Activated CD4-positive, alpha-beta T cell treated with anti-CD3 and anti-CD28 coated beads for 36 hours (primary cell): ENCODE data around the gene ATP5ME. TPM values are rescaled to one million over a fixed set of nuclear protein-coding genes. Genes with fewer than 3 reads are reported as not detected.

Experiments
- ATAC-seq: fragments of 200-7000 bp; cut with Tn5 transposase; one replicate; pipeline ENCODE4 v1.10.0; 2021; ENCODE audit warnings: mild to moderate bottlenecking, moderate library complexity
- CTCF ChIA-PET: fragments of 350-600 bp; sonication (Branson Sonifier 250); formaldehyde crosslinking; loops from one replicate; lab custom pipeline; 2021; ENCODE audit warnings: antibody characterized with exemption; lab: Charles Lee
- POLR2A ChIA-PET: fragments of 350-600 bp; sonication (Branson Sonifier 250); formaldehyde crosslinking; loops from one replicate; lab custom pipeline; 2021; ENCODE audit warnings: antibody characterized with exemption, inconsistent platforms; lab: Charles Lee
- DNase-seq: peaks from one replicate; pipeline ENCODE4 v3.0.0-alpha.2; 2020
- H3K27ac Mint-ChIP-seq: one replicate; pipeline ENCODE4 v1.8.0; 2021; ENCODE audit warnings: mixed read lengths
- H3K27me3 Mint-ChIP-seq: one replicate; pipeline ENCODE4 v1.8.0; 2021; ENCODE audit warnings: mixed read lengths
- H3K36me3 Mint-ChIP-seq: one replicate; pipeline ENCODE4 v1.8.0; 2021; ENCODE audit warnings: low read depth, mixed read lengths
- H3K4me1 Mint-ChIP-seq: one replicate; pipeline ENCODE4 v1.8.0; 2021; ENCODE audit warnings: mixed read lengths
- H3K4me3 Mint-ChIP-seq: one replicate; pipeline ENCODE4 v1.8.0; 2021; ENCODE audit warnings: mild to moderate bottlenecking, moderate library complexity, mixed read lengths
- H3K9me3 Mint-ChIP-seq: one replicate; pipeline ENCODE4 v1.8.0; 2021; ENCODE audit warnings: low read depth, mixed read lengths
- intact Hi-C, 2 experiments: fragments of 100-400 bp; cut with DNase I in 1 of 2; cut with micrococcal nuclease in 1 of 2; formaldehyde crosslinking; loops; one replicate each; pipeline versions ENCODE4 v1.14.2 to v1.15.1; 2022 to 2024; cut with DNase I, micrococcal nuclease
- total RNA-seq, 2 experiments: library from RNA; stranded (reverse); gene quantifications; one replicate each; pipeline ENCODE4 v1.2.3, GENCODE V29; 2021

Gene ATP5ME
- total RNA-seq, 2 experiments from 2014 or later = 147 to 210 TPM

GRCh38 chr4:628821-629635 lies 45.0 kb downstream of the ATP5ME start:
- peaks cover 8% of the 10 kb centered on the region for H3K9me3 Mint-ChIP-seq
- no peak overlapping the region for H3K4me3 Mint-ChIP-seq
- peaks cover 2% of the 10 kb centered on the region for H3K27me3 Mint-ChIP-seq
- ATAC-seq (no peak), DNase-seq (no peak)
- no peaks in the 10 kb centered on the region for H3K36me3 Mint-ChIP-seq
- no peak overlapping the region for H3K27ac Mint-ChIP-seq
- intact Hi-C loops = no loop called here
- ChIA-PET CTCF (no interaction called here), POLR2A (no interaction called here)
- no peaks in the 10 kb centered on the region for H3K4me1 Mint-ChIP-seq

- Mint-ChIP-seq H3K27ac (no peak overlapping the region), H3K4me3 (no peak overlapping the region), H3K36me3 (no peaks in the 10 kb centered on the region), H3K27me3 (peaks cover 2% of the 10 kb centered on the region), H3K9me3 (peaks cover 8% of the 10 kb centered on the region), H3K4me1 (no peaks in the 10 kb centered on the region)
- intact Hi-C loops = no loop called here
- DNase-seq (no peak), ATAC-seq (no peak)
- ChIA-PET POLR2A (no interaction called here), CTCF (no interaction called here)
Measured at GRCh38 chr4:628311-628741, 45.8 kb downstream of the ATP5ME start.

GRCh38 chr4:627347-628125 lies 46.5 kb downstream of the ATP5ME start:
- peaks cover 5% of the 10 kb centered on the region for H3K9me3 Mint-ChIP-seq
- POLR2A ChIA-PET = no interaction called here

DNA sequence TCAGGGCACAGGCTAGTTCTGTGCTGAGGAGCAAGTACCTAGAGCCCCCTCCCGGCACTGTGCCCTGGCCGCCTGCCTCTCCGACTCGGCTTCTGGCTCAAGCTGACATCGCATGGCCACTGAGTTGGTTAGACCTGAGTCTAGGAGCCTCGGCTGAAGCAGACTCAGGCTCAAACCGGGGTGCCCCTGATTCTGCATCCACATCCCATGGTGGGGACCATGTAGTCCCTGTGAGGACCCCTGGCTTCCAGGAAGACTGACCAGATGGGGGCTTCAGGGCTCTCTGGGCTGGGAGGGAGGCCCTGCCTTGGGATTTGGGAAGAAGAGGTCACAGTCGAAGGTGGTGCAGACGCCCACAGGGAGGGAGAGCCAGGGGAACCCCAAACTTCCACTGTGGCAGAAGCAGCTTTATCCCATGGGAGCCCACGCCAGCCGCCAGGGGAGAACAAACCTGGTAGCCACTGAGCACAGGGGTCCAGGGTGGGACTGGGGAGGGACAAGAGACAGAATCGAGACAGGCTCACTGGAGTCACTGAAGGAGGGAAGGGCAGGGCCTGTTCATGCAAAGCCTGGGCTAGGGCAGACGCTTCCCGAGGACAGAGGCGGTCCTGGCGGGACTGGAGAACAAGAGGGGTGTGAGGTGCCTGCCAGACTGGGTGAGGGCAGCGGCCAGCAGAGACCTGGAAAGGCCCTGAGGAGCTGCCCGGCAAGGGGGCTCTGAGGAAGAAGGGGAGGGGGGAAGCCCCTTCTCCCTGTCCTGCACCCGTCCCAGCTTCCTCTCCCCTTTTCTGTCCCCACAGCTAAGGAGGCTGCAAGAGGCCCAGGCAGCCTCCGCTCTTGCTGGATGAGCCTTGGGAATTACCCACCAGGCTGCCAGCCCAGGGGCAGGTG lies 47.6 kb downstream of the ATP5ME start:
- no peak for ATAC-seq
- H3K36me3 Mint-ChIP-seq = no peaks in the 10 kb centered on the region

More at GRCh38 chr4:627347-628125, 46.5 kb downstream of the ATP5ME start:
- no peaks in the 10 kb centered on the region for H3K36me3 Mint-ChIP-seq
- ATAC-seq (no peak), DNase-seq (no peak)
- H3K4me1 Mint-ChIP-seq = no peaks in the 10 kb centered on the region
- peaks cover 2% of the 10 kb centered on the region for H3K27me3 Mint-ChIP-seq
- H3K27ac Mint-ChIP-seq = no peak overlapping the region
- CTCF ChIA-PET = no interaction called here
- intact Hi-C loops = no loop called here
- no peak overlapping the region for H3K4me3 Mint-ChIP-seq

GRCh38 chr4:625631-626161 lies 48.4 kb downstream of the ATP5ME start:
- ChIA-PET CTCF (no interaction called here), POLR2A (interaction anchor here (0.6 kb wide), 1 partner anchor 17 kb away, joined by 6 read pairs; no protein-coding TSS in a partner anchor)
- Mint-ChIP-seq H3K4me3 (no peak overlapping the region), H3K4me1 (no peaks in the 10 kb centered on the region), H3K27me3 (peaks cover 2% of the 10 kb centered on the region), H3K27ac (no peak overlapping the region), H3K36me3 (no peaks in the 10 kb centered on the region), H3K9me3 (no peaks in the 10 kb centered on the region)
- intact Hi-C loops = no loop called here
- ATAC-seq (no peak), DNase-seq (no peak)

More for the DNA sequence above, 47.6 kb downstream of the ATP5ME start:
- Mint-ChIP-seq H3K4me3 (no peak overlapping the region), H3K27ac (no peak overlapping the region), H3K9me3 (peaks cover 2% of the 10 kb centered on the region), H3K27me3 (peaks cover 2% of the 10 kb centered on the region), H3K4me1 (no peaks in the 10 kb centered on the region)
- CTCF ChIA-PET = interaction anchor here (0.6 kb wide), 1 partner anchor 25 kb away, joined by 4 read pairs; no protein-coding TSS in a partner anchor
- intact Hi-C loops = no loop called here
- DNase-seq = no peak
- POLR2A ChIA-PET = interaction anchor here (0.6 kb wide), 1 partner anchor 18 kb away, joined by 6 read pairs; no protein-coding TSS in a partner anchor

DNA sequence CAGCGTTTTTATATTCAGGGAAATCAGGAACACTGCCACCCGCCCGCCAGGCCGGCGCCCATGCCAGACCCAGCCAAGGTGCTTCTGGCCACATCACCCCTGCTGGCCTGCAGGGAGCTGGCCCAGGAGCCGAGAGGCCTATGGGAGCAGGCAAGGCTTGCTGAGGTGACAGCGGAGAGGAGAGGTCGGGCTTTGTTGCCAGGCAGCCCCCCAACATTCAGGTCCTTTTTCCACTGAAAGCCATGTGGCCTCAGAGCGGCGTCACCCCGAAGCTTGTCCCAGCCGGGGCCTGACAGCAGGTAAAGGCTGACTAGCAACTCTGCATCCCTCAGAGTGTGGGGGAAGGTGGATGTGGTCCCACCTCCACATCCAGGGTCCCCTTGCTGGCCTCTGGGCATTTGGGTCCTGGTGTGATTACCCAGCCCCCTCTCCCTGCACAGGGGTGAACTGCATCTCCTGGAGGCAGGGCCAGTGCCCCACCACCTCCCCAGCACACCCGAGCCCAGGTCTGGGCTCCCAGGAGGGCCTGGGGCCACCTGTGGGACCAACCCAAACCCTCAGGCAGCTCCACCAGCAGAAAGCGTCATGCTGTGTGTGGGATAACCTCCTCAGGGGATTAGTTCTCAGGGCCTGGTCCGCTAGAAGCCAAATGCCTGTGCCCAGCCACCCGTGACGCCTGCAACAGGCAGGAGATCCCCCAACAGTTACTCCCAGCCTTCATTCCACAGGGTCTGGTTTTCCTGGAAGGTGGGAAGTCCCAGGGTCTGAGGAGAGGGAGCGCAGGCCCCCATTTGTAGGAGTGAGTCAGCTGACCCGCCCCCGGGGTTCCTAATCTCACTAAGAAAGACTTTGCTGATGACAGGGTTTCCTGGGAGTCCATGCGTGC lies 49.1 kb downstream of the ATP5ME start, which contains the start of gene PDE6B:
Gene PDE6B (plus strand): TSS at position 869 of the 886 bp plus-strand sequence. CDS start 54 bp downstream, outside the sequence.
- H3K4me3 Mint-ChIP-seq = no peak within 1 kb of the TSS
- no peak within 1 kb of the TSS for H3K27ac Mint-ChIP-seq
- intact Hi-C loops = no loop called here
- H3K36me3 Mint-ChIP-seq = no peaks in the 10 kb centered on the region
- DNase-seq (no peak), ATAC-seq (no peak)
- ChIA-PET POLR2A (no interaction called here), CTCF (no interaction called here)
- H3K4me1 Mint-ChIP-seq = no peaks in the 10 kb centered on the region
- H3K9me3 Mint-ChIP-seq = no peaks in the 10 kb centered on the region
- peaks cover 3% of the 10 kb centered on the region for H3K27me3 Mint-ChIP-seq

- no peak overlapping the region for H3K4me3 Mint-ChIP-seq
- CTCF ChIA-PET = no interaction called here
- H3K9me3 Mint-ChIP-seq = no peaks in the 10 kb centered on the region
- intact Hi-C loops = no loop called here
- no peak for DNase-seq
- POLR2A ChIA-PET = no interaction called here
- peaks cover 3% of the 10 kb centered on the region for H3K27me3 Mint-ChIP-seq
- H3K27ac Mint-ChIP-seq = no peak overlapping the region
- H3K4me1 Mint-ChIP-seq = no peaks in the 10 kb centered on the region
- no peaks in the 10 kb centered on the region for H3K36me3 Mint-ChIP-seq
- no peak for ATAC-seq
Measured at GRCh38 chr4:623914-624566, 50.0 kb downstream of the ATP5ME start.

DNA sequence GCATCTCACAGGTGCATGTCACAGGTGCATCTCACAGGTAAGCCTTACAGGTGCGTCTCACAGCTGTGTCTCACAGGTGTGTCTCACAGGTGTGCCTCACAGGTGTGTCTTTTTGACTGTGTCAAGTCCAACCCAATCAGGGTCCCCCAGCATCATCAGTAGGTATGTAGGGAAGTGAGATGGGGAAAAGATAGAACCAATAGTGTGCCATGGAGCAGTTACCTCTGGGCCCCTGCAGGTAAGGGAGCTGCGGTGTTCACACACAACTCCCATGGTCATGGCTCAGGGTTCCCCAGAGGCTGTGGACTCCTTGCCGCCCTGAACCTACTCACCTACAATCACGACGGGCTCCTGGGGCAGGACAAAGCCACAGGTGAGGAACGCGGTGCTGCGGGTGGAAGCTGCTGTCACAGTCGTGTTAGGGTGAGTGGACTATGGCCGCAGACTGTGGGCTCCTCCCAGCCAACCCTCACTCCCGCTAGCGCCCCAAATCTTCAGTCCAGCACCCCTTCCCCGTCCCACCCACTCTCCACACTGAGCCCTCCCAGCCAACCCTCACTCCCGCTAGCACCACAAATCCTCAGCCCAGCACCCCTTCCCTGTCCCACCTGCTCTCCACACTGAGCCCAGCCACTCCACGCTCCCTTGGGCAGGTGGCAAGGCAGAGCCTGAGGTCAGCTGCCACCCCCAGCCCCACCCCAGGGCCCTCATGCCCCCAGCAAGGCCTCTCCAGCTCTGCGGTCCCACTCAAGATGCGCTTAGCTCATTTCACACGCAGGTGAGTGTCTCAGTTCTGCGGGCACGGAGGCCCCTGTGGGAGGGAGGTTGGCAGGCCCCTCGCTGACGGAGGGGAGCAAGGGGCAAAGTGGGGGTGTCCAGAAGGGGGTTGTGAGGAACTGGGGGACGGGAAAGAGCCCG lies 50.8 kb downstream of the ATP5ME start:
- H3K9me3 Mint-ChIP-seq = no peaks in the 10 kb centered on the region
- DNase-seq (no peak), ATAC-seq (no peak)
- intact Hi-C loops = no loop called here
- H3K4me1 Mint-ChIP-seq = no peaks in the 10 kb centered on the region
- ChIA-PET POLR2A (no interaction called here), CTCF (no interaction called here)
- peaks cover 3% of the 10 kb centered on the region for H3K27me3 Mint-ChIP-seq
- H3K4me3 Mint-ChIP-seq = no peak overlapping the region
- H3K27ac Mint-ChIP-seq = no peak overlapping the region
- no peaks in the 10 kb centered on the region for H3K36me3 Mint-ChIP-seq
